Body of pancreas (tissue), 4 donors: ENCODE data around the gene TRIM37.

Experiments used
- POLR2A ChIP-seq, 3 donors: fragments of 450-650 bp; IDR thresholded peaks; one replicate each; pipeline ENCODE4 v1.6.1; 2016; ENCODE audit warnings: antibody characterized with exemption in 3 of 3, mild to moderate bottlenecking in 2 of 3
- TF ChIP-seq, protein P1 (sequence below), 7 experiments: fragments of 450-650 bp in 4 of 7; fragments of 200-600 bp in 3 of 7; sonication (generic) in 3 of 7; IDR thresholded peaks; one replicate each; pipeline ENCODE4 v1.5.1; 2016 to 2019; ENCODE audit warnings: antibody characterized with exemption in 7 of 7

DNA sequence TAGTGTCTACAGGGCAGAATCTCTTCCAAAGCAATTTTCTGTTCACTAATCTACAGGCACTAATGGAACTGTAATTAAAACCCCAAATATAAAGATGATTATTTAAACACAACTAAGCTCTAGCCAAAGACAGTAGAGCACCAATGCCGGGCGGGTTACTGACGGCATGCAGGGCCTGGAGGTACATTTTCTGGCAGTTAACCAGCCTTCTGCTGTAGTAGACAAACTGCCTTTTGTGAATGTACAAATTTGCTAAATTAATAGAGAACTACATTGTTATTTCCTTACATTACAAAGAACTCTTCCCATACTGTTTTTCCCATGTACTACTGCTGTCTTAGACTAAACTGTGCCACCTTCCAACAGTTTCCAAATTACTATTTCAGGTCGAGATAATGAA lies 107.8 kb downstream of the TRIM37 start:
- TF ChIP-seq, protein P1, sequence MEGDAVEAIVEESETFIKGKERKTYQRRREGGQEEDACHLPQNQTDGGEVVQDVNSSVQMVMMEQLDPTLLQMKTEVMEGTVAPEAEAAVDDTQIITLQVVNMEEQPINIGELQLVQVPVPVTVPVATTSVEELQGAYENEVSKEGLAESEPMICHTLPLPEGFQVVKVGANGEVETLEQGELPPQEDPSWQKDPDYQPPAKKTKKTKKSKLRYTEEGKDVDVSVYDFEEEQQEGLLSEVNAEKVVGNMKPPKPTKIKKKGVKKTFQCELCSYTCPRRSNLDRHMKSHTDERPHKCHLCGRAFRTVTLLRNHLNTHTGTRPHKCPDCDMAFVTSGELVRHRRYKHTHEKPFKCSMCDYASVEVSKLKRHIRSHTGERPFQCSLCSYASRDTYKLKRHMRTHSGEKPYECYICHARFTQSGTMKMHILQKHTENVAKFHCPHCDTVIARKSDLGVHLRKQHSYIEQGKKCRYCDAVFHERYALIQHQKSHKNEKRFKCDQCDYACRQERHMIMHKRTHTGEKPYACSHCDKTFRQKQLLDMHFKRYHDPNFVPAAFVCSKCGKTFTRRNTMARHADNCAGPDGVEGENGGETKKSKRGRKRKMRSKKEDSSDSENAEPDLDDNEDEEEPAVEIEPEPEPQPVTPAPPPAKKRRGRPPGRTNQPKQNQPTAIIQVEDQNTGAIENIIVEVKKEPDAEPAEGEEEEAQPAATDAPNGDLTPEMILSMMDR (IDR thresholded peaks at IDR 0.05): no peak
- no peak for TF ChIP-seq POLR2A (IDR thresholded peaks at IDR 0.05)
